Astrocyte (in vitro differentiated cells and primary cell): ENCODE data around the gene B4GALT7. TPM values are rescaled to one million over a fixed set of nuclear protein-coding genes. Genes with fewer than 3 reads are reported as not detected.

Experiments
- DNase-seq: peaks from one replicate; pipeline ENCODE4 v3.0.0-alpha.2; 2010; ENCODE audit warnings: low read depth
- FAIRE-seq: peaks from 2 replicates; lab custom pipeline; 2011; peaks lifted over from hg19 to GRCh38; lab: Jason Lieb, UNC
- H2AFZ ChIP-seq: 2 replicates; pipeline ENCODE4 v1.6.0; 2012; ENCODE audit warnings: low read depth, low read length, inconsistent platforms
- H3K27ac ChIP-seq: 2 replicates; pipeline ENCODE4 v1.5.1; 2011; ENCODE audit warnings: low read depth, low read length, inconsistent platforms
- H3K27me3 ChIP-seq: 2 replicates; pipeline ENCODE4 v1.6.0; 2011; ENCODE audit warnings: low read length, inconsistent platforms; ENCODE audit not compliant: insufficient read depth
- H3K36me3 ChIP-seq: 2 replicates; pipeline ENCODE4 v1.5.1; 2011; ENCODE audit warnings: low read length, inconsistent platforms; ENCODE audit not compliant: insufficient read depth
- H3K4me1 ChIP-seq: 2 replicates; pipeline ENCODE4 v1.5.1; 2011; ENCODE audit warnings: low read length, inconsistent platforms; ENCODE audit not compliant: insufficient read depth
- H3K4me2 ChIP-seq: 2 replicates; pipeline ENCODE4 v1.6.0; 2012; ENCODE audit warnings: low read length, inconsistent platforms
- H3K4me3 ChIP-seq: 2 replicates; pipeline ENCODE4 v1.5.1; 2011; ENCODE audit warnings: low read depth, mild to moderate bottlenecking, low read length, inconsistent platforms; ENCODE audit not compliant: insufficient read depth
- H3K79me2 ChIP-seq: 2 replicates; pipeline ENCODE4 v1.6.0; 2012; ENCODE audit warnings: mild to moderate bottlenecking, low read length, inconsistent platforms; ENCODE audit not compliant: insufficient read depth
- H3K9ac ChIP-seq: 2 replicates; pipeline ENCODE4 v1.6.0; 2012; ENCODE audit warnings: mild to moderate bottlenecking, low read length, inconsistent platforms
- H3K9me3 ChIP-seq: 2 replicates; pipeline ENCODE4 v1.5.1; 2012; ENCODE audit warnings: low read depth, mild to moderate bottlenecking, low read length, inconsistent platforms; ENCODE audit not compliant: insufficient read depth
- H4K20me1 ChIP-seq: 2 replicates; pipeline ENCODE4 v1.6.0; 2012; ENCODE audit warnings: low read length, inconsistent platforms; ENCODE audit not compliant: insufficient read depth
- H3K27ac Mint-ChIP-seq: one replicate; pipeline ENCODE4 v1.8.0; 2021; ENCODE audit warnings: mild to moderate bottlenecking, mixed read lengths; ENCODE audit not compliant: unreplicated experiment
- H3K27me3 Mint-ChIP-seq: one replicate; pipeline ENCODE4 v1.8.0; 2021; ENCODE audit warnings: low read depth, mixed read lengths; ENCODE audit not compliant: unreplicated experiment
- H3K36me3 Mint-ChIP-seq: one replicate; pipeline ENCODE4 v1.8.0; 2021; ENCODE audit warnings: low read depth, mixed read lengths; ENCODE audit not compliant: unreplicated experiment
- H3K4me1 Mint-ChIP-seq: one replicate; pipeline ENCODE4 v1.8.0; 2021; ENCODE audit warnings: low read depth, mixed read lengths; ENCODE audit not compliant: unreplicated experiment
- H3K4me3 Mint-ChIP-seq: one replicate; pipeline ENCODE4 v1.8.0; 2021; ENCODE audit warnings: mild to moderate bottlenecking, moderate library complexity, mixed read lengths; ENCODE audit not compliant: unreplicated experiment
- H3K9me3 Mint-ChIP-seq: one replicate; pipeline ENCODE4 v1.8.0; 2021; ENCODE audit warnings: mild to moderate bottlenecking, mixed read lengths; ENCODE audit not compliant: unreplicated experiment
- CTCF ChIP-seq: IDR thresholded peaks from 2 replicates; pipeline ENCODE4 v1.5.1; 2011; ENCODE audit warnings: low read depth, mild to moderate bottlenecking, inconsistent platforms, low read length, moderate library complexity; ENCODE audit not compliant: insufficient read depth
- EZH2 ChIP-seq: IDR thresholded peaks from 2 replicates; pipeline ENCODE4 v1.6.1; 2012; ENCODE audit warnings: mild to moderate bottlenecking, low read length, inconsistent platforms; ENCODE audit not compliant: insufficient read depth
- total RNA-seq: library from RNA; stranded (reverse); gene quantifications from 2 replicates; pipeline ENCODE4 v1.2.1, GENCODE V29; 2021

The B4GALT7 gene
- total RNA-seq, 1 donor from 2014 or later, result 35.0 TPM

GRCh38 chr5:177568326-177568725, 31.6 kb upstream of the B4GALT7 start:
- no peaks in the 10 kb centered on the region for H4K20me1 ChIP-seq
- H3K36me3 ChIP-seq, result no peaks in the 10 kb centered on the region
- no peaks in the 10 kb centered on the region for H3K4me1 Mint-ChIP-seq
- no peak overlapping the region for H2AFZ ChIP-seq
- no peak overlapping the region for H3K4me3 Mint-ChIP-seq
- no peak overlapping the region for H3K4me3 ChIP-seq
- no peaks in the 10 kb centered on the region for H3K79me2 ChIP-seq
- peaks cover 18% of the 10 kb centered on the region for H3K27me3 Mint-ChIP-seq
- H3K4me2 ChIP-seq, result no peak overlapping the region
- no peaks in the 10 kb centered on the region for H3K36me3 Mint-ChIP-seq
- peaks cover 6% of the 10 kb centered on the region for H3K27me3 ChIP-seq
- H3K27ac Mint-ChIP-seq, result no peak overlapping the region
- DNase-seq, result no peak
- no peak for FAIRE-seq
- TF ChIP-seq CTCF, result no peak
- no peak for TF ChIP-seq EZH2
- no peak overlapping the region for H3K9ac ChIP-seq
- H3K9me3 ChIP-seq, result no peaks in the 10 kb centered on the region
- no peak overlapping the region for H3K27ac ChIP-seq
- no peaks in the 10 kb centered on the region for H3K9me3 Mint-ChIP-seq
- no peaks in the 10 kb centered on the region for H3K4me1 ChIP-seq

GRCh38 chr5:177569894-177570293, 30.0 kb upstream of the B4GALT7 start:
- FAIRE-seq, result no peak
- H3K4me1 Mint-ChIP-seq, result no peaks in the 10 kb centered on the region
- no peak overlapping the region for H3K9ac ChIP-seq

More at GRCh38 chr5:177569894-177570293, 30.0 kb upstream of the B4GALT7 start:
- H3K36me3 Mint-ChIP-seq, result no peaks in the 10 kb centered on the region
- Histone ChIP-seq H3K4me1 (no peaks in the 10 kb centered on the region), H3K9me3 (no peaks in the 10 kb centered on the region), H3K79me2 (no peaks in the 10 kb centered on the region), H3K4me3 (no peak overlapping the region), H3K36me3 (no peaks in the 10 kb centered on the region), H3K27me3 (peaks cover 6% of the 10 kb centered on the region), H4K20me1 (no peaks in the 10 kb centered on the region), H2AFZ (no peak overlapping the region), H3K27ac (no peak overlapping the region), H3K4me2 (no peak overlapping the region)
- H3K27ac Mint-ChIP-seq, result no peak overlapping the region
- no peak for TF ChIP-seq EZH2
- no peak for TF ChIP-seq CTCF
- no peak for DNase-seq
- peaks cover 2% of the 10 kb centered on the region for H3K9me3 Mint-ChIP-seq
- peaks cover 23% of the 10 kb centered on the region for H3K27me3 Mint-ChIP-seq
- H3K4me3 Mint-ChIP-seq, result no peak overlapping the region
